SKM-1 (cell line): ENCODE measurements around the gene RIC1.
"Not testable (repeated sequence)": the region's sequence is repeated elsewhere in the genome, so short reads cannot be mapped to it uniquely, and the experiment has no call there.

Experiments
- DNase-seq: peaks from one replicate; lab custom pipeline; 2025; ENCODE audit not compliant: unreplicated experiment; lab: John Stamatoyannopoulos, UW

Gene RIC1

GRCh38 chr9:5628530-5629311, at the start of gene RIC1:
Gene RIC1, plus strand, starts transcription at chr9:5629107. Its CDS starts 203 bp downstream, at chr9:5629310.
- DNase-seq = peak; percentile 87

- DNase-seq = no peak
These were observed 49.0 kb upstream of the RIC1 start for GRCh38 chr9:5579881-5580280.

GRCh38 chr9:5580650-5581049, 48.3 kb upstream of the RIC1 start:
- no peak for DNase-seq

- not testable (repeated sequence) for DNase-seq
These were observed 47.2 kb upstream of the RIC1 start for GRCh38 chr9:5581706-5582105.

GRCh38 chr9:5582835-5583195, 46.1 kb upstream of the RIC1 start:
- no peak for DNase-seq

- no peak for DNase-seq
These were observed 42.5 kb upstream of the RIC1 start for GRCh38 chr9:5586391-5586802.

GRCh38 chr9:5587024-5587423, 41.9 kb upstream of the RIC1 start:
- DNase-seq = no peak

GRCh38 chr9:5592231-5592630, 36.7 kb upstream of the RIC1 start:
- DNase-seq = no peak

GRCh38 chr9:5592904-5593303, 36.0 kb upstream of the RIC1 start:
- no peak for DNase-seq

GRCh38 chr9:5593904-5594303, 35.0 kb upstream of the RIC1 start:
- peak; percentile 21 for DNase-seq

- DNase-seq = no peak
These were observed 32.7 kb upstream of the RIC1 start for GRCh38 chr9:5596173-5596572.

- DNase-seq = peak; percentile 12
These were observed 20.3 kb upstream of the RIC1 start for GRCh38 chr9:5608298-5609225.

- DNase-seq = no peak
These were observed 19.7 kb upstream of the RIC1 start for GRCh38 chr9:5609226-5609596.

GRCh38 chr9:5610491-5610890, 18.4 kb upstream of the RIC1 start:
- no peak for DNase-seq

- no peak for DNase-seq
These were observed 17.4 kb upstream of the RIC1 start for GRCh38 chr9:5611321-5612184.

- DNase-seq = no peak
These were observed 16.7 kb upstream of the RIC1 start for GRCh38 chr9:5612185-5612530.

- no peak for DNase-seq
These were observed 14.7 kb upstream of the RIC1 start for GRCh38 chr9:5614192-5614591.

GRCh38 chr9:5614985-5615384, 13.9 kb upstream of the RIC1 start:
- no peak for DNase-seq

GRCh38 chr9:5617749-5618148, 11.2 kb upstream of the RIC1 start:
- DNase-seq = peak; percentile 51

- no peak for DNase-seq
These were observed 8.4 kb upstream of the RIC1 start for GRCh38 chr9:5620494-5620893.

- DNase-seq = no peak
These were observed 7.6 kb upstream of the RIC1 start for GRCh38 chr9:5621327-5621726.
